ENCODE measurements around the gene SNX4.

SNX4 gene

GRCh38 chr3:125398952-125399351 lies 121.0 kb downstream of the SNX4 start:
- DNase-seq, result no peak
